ENCODE measurements around the gene RANBP10. TPM values are rescaled to one million over a fixed set of nuclear protein-coding genes. Genes with fewer than 3 reads are reported as not detected.
A peak's percentile ranks its signal among the peaks of the same experiment; 100 is the strongest.

Gene RANBP10
- total RNA-seq, 2 donors from 2014 or later = 11.1 to 22.8 TPM

DNA sequence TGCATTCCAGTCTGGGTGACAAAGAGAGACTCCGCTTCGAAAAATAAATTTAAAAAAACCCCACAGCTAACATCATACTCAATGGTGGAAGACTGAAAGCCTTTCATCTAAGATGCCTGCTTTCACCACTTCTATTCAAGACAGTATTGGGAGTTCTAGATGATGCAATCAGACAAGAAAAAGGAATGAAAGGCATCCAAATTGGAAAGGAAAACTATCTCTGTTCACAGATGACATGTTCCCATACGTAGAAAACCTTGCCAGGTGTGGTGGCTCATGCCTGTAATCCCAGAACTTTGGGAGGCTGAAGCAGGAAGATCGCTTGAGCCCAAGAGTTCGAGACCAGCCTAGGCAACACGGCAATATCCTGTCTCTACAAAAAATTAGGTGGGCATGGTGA, 31.1 kb downstream of the RANBP10 start:
- WGBS = 95% methylated on average over 6 of the region's 6 CpGs
- Histone ChIP-seq H3K9me3 (no peaks in the 10 kb centered on the region), H3K4me1 (replicated peaks) (no peaks in the 10 kb centered on the region), H3K4me3 (no peak overlapping the region), H3K36me3 (no peaks in the 10 kb centered on the region), H3K27ac (no peak overlapping the region), H3K27me3 (replicated peaks; ENCODE audit: insufficient read depth) (no peaks in the 10 kb centered on the region)
- DNase-seq (ENCODE audit: low spot score) = no peak
- TF ChIP-seq POLR2A (IDR thresholded peaks at IDR 0.05) = no peak
- TF ChIP-seq, protein P1, sequence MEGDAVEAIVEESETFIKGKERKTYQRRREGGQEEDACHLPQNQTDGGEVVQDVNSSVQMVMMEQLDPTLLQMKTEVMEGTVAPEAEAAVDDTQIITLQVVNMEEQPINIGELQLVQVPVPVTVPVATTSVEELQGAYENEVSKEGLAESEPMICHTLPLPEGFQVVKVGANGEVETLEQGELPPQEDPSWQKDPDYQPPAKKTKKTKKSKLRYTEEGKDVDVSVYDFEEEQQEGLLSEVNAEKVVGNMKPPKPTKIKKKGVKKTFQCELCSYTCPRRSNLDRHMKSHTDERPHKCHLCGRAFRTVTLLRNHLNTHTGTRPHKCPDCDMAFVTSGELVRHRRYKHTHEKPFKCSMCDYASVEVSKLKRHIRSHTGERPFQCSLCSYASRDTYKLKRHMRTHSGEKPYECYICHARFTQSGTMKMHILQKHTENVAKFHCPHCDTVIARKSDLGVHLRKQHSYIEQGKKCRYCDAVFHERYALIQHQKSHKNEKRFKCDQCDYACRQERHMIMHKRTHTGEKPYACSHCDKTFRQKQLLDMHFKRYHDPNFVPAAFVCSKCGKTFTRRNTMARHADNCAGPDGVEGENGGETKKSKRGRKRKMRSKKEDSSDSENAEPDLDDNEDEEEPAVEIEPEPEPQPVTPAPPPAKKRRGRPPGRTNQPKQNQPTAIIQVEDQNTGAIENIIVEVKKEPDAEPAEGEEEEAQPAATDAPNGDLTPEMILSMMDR (IDR thresholded peaks at IDR 0.05) = no peak
- TF ChIP-seq POLR2AphosphoS5 (IDR thresholded peaks at IDR 0.05) = no peak
- intact Hi-C loops (cut with DNase I) = no loop called here

DNA sequence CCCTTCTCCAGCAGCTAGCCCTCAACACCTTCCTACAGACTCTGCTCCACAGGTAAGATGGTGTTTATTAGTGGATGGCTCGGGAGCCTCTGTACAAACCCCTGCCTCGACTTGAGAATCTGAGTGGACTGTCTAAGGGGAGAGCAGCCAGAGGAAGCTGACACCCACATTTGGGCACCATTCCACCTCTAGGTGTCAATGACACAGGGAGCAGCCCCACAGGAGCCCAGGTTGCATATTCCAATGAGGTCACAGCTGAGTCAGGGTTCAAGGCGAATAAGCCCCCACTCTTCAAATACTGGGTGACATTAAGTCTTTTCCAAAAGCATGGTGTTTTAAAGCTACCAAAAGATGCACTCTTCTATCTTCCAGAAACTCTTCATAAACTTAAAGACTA, 31.9 kb downstream of the RANBP10 start:
- DNase-seq (ENCODE audit: low spot score) = no peak
- intact Hi-C loops (cut with DNase I) = no loop called here
- Histone ChIP-seq H3K27me3 (replicated peaks; ENCODE audit: insufficient read depth) (no peaks in the 10 kb centered on the region), H3K27ac (no peak overlapping the region), H3K36me3 (no peaks in the 10 kb centered on the region), H3K4me3 (no peak overlapping the region), H3K4me1 (replicated peaks) (no peaks in the 10 kb centered on the region), H3K9me3 (no peaks in the 10 kb centered on the region)
- 87% methylated on average over 3 of the region's 3 CpGs for WGBS
- TF ChIP-seq POLR2A (IDR thresholded peaks at IDR 0.05) (no peak), POLR2AphosphoS5 (IDR thresholded peaks at IDR 0.05) (no peak)
- TF ChIP-seq, protein P1 (IDR thresholded peaks at IDR 0.05) = no peak

DNA sequence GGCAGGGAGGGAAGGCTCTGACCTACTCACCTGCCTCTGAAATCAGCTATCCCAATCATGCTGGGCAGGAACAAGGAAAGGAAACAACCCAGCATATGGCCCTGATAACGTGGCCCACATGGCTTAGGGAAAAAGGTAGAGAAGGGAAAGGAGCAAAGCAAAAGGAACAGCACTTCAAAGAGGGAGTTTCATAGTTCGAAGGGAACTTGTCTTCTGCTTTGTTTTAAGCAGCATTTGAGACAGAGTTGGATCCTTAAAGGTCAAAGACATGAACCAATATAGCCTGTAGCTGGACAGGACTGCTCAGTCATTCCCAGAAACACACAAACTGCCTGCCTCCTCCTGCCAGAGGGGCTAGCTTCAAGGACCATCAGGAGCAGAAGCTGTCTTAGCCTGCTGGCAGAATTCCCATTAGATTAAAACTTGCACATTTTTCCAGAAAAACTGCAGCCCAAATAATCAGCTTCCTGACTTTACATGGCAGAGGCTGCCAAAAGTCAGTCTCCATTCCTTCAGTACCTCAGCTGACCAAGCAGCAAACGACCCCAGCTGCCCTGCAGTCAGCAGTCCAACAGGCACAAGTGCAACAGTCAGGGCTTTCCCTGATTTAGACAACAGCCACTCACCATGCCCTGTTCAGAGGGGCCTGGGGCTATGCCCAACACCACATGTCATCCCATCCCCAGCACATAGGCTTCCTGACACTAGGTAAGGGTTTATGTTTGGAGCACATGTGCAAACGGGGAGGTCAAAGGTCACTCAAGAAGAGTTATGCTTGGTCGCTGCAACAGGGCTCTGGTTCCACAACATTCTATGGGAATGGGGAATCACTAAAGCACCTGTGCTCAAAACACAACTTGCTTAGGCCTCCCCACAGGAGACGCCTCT, 32.5 kb downstream of the RANBP10 start:
- no peak overlapping the region for H3K27ac ChIP-seq
- H3K36me3 ChIP-seq = no peaks in the 10 kb centered on the region
- H3K27me3 ChIP-seq (replicated peaks; ENCODE audit: insufficient read depth) = no peaks in the 10 kb centered on the region
- 70% methylated on average over 6 of the region's 6 CpGs for WGBS
- no peaks in the 10 kb centered on the region for H3K4me1 ChIP-seq (replicated peaks)
- no peak for DNase-seq (ENCODE audit: low spot score)
- TF ChIP-seq POLR2A (IDR thresholded peaks at IDR 0.05) = no peak
- TF ChIP-seq, protein P1 (IDR thresholded peaks at IDR 0.05) = no peak
- H3K4me3 ChIP-seq = no peak overlapping the region
- intact Hi-C loops (cut with DNase I) = no loop called here
- H3K9me3 ChIP-seq = no peaks in the 10 kb centered on the region

DNA sequence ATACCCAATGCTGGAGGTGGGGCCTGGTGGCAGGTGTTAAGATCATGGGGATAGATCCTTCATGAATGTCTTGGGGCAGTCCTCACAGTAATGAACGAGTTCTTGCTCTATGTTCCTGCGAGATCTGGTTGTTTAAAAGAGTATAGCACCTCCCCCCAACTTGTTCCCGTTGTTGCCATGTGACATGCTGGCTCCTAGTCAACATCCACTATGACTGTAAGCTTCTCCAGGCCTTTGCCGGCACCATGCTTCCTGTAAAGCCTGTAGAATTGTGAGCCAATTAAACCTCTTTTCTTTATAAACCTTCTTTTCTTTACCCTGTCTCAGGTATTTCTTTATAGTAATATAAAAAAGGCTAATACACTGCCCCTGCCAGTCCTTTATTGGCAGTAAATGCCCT, 33.3 kb downstream of the RANBP10 start:
- 32% methylated on average over 4 of the region's 4 CpGs for WGBS
- Histone ChIP-seq H3K27ac (no peak overlapping the region), H3K4me1 (replicated peaks) (no peaks in the 10 kb centered on the region), H3K4me3 (no peak overlapping the region), H3K9me3 (no peaks in the 10 kb centered on the region), H3K36me3 (no peaks in the 10 kb centered on the region), H3K27me3 (replicated peaks; ENCODE audit: insufficient read depth) (no peaks in the 10 kb centered on the region)
- intact Hi-C loops (cut with DNase I) = no loop called here
- peak; percentile 24 for TF ChIP-seq POLR2AphosphoS5 (IDR thresholded peaks at IDR 0.05)
- TF ChIP-seq, protein P1 (IDR thresholded peaks at IDR 0.05) = no peak
- DNase-seq (ENCODE audit: low spot score) = peak; percentile 20
